Measurements from ENCODE around the gene DCDC1. TPM values are rescaled to one million over a fixed set of nuclear protein-coding genes. Genes with fewer than 3 reads are reported as not detected.

DCDC1 gene
- total and polyA plus RNA-seq, 9 of the 15 experiments (the other 6 are each of a cell fraction or from before 2014, with no cell fraction given) = 0.05 to 0.18 (median 0.08) TPM; not detected in 3

DNA sequence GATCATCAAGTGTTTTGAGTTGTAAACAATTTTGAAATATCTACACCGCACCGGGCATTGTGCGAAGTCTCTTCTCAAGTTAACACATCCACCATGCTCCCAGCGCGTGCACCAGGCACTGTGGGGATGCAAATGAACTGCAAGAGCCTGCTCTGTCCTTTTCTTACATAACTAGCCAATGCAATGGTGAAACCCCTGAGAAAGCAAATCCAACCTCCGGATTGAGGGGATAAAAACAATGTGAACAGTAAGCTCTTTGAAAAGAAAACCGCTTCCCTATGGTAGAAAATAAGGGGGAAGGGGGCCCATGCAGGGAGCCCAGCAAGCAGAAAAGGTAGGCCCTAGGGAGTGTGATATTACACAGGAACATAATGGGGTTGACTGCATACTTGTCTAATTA is 508.5 kb downstream of the DCDC1 start:
- FAIRE-seq = no peak
- WGBS (ENCODE audit: insufficient coverage, low coverage, missing lambda C conversion rate) = 1% methylated on average over 7 of the region's 7 CpGs
- CTCF ChIA-PET (ENCODE audit: low intra/inter-chr PET ratio) = no interaction called here

DNA sequence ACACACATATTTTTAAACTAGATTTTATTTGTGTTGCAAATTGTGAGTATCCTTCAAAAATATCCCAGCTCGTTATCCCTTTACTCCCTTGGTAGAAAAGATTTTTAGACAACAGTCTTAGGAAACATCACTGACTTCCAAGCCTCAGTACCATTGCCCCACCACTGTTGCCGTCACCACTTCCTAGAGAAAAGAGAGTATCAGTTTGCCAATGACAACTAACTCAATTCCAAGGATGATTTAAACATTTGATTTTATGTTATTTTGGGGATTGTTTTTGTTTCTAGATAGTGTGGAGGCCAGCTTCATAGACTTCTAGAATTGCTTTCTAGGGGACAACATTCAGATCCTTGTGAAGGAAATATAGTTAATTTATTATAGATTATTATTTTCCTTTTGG is 509.4 kb downstream of the DCDC1 start:
- no peak overlapping the region for H2AFZ ChIP-seq (ENCODE audit: low read depth, low read length)
- FAIRE-seq (no peak), ATAC-seq (no peak), DNase-seq (ENCODE audit: extremely low read depth in 1 of 4, low spot score in 3 of 4) (no peak)
- no peaks in the 10 kb centered on the region for H3K9me1 ChIP-seq (ENCODE audit: control insufficient read depth, insufficient read depth, low read length)
- in situ Hi-C loops (cut with MboI) (no loop called here), intact Hi-C loops (cut with micrococcal nuclease) (no loop called here)
- WGBS (ENCODE audit: insufficient coverage, low coverage, missing lambda C conversion rate) = 3% methylated on average over 2 of the region's 2 CpGs
- no peak overlapping the region for H3K27ac ChIP-seq (ENCODE audit: extremely low read depth, low read depth, low read length)
- CTCF ChIA-PET (ENCODE audit: low intra/inter-chr PET ratio) = no interaction called here
- no peaks in the 10 kb centered on the region for H3K4me1 ChIP-seq (replicated peaks in 1 of 2; ENCODE audit: control insufficient read depth in 2 of 2, insufficient read depth in 2 of 2, low read length in 2 of 2)
- H4K20me1 ChIP-seq (replicated peaks; ENCODE audit: control insufficient read depth, insufficient read depth, low read length) = no peaks in the 10 kb centered on the region
- H3K9ac ChIP-seq (ENCODE audit: insufficient read depth in 1 of 2, low read depth in 2 of 2, low read length in 2 of 2) = no peak overlapping the region
- no peak overlapping the region for H3K4me3 ChIP-seq
- no peaks in the 10 kb centered on the region for H3K79me2 ChIP-seq (ENCODE audit: control insufficient read depth, insufficient read depth, low read length)
- no peaks in the 10 kb centered on the region for H3K36me3 ChIP-seq (ENCODE audit: control insufficient read depth, insufficient read depth, low read length)
- no peak overlapping the region for H3K4me2 ChIP-seq (ENCODE audit: insufficient read depth, low read length)
- no peak for TF ChIP-seq KAT2B (IDR thresholded peaks at IDR 0.05; ENCODE audit: low read depth, low read length)
- no peak for TF ChIP-seq KAT8 (IDR thresholded peaks at IDR 0.05; ENCODE audit: low read depth)
- no peaks in the 10 kb centered on the region for H3K9me3 ChIP-seq (replicated peaks; ENCODE audit: control insufficient read depth, insufficient read depth, low read depth, low read length)
- BruUV-seq (replicated peaks) = no TSS peak
- POLR2A ChIA-PET = no interaction called here
- H3K27me3 ChIP-seq (ENCODE audit: control insufficient read depth in 2 of 2, insufficient read depth in 2 of 2, low read length in 2 of 2) = no peaks in the 10 kb centered on the region

More for the DNA sequence above, 508.5 kb downstream of the DCDC1 start:
- H2AFZ ChIP-seq (ENCODE audit: low read depth, low read length) = no peak overlapping the region
- H3K9ac ChIP-seq (ENCODE audit: insufficient read depth in 1 of 2, low read depth in 2 of 2, low read length in 2 of 2) = no peak overlapping the region
- H3K4me3 ChIP-seq = no peak overlapping the region
- H3K79me2 ChIP-seq (ENCODE audit: control insufficient read depth, insufficient read depth, low read length) = no peaks in the 10 kb centered on the region
- H3K4me1 ChIP-seq (replicated peaks in 1 of 2; ENCODE audit: control insufficient read depth in 2 of 2, insufficient read depth in 2 of 2, low read length in 2 of 2) = no peaks in the 10 kb centered on the region
- DNase-seq (ENCODE audit: extremely low read depth in 1 of 4, low spot score in 3 of 4) (no peak), ATAC-seq (no peak)
- H3K36me3 ChIP-seq (ENCODE audit: control insufficient read depth, insufficient read depth, low read length) = no peaks in the 10 kb centered on the region
- H3K4me2 ChIP-seq (ENCODE audit: insufficient read depth, low read length) = no peak overlapping the region
- H3K9me1 ChIP-seq (ENCODE audit: control insufficient read depth, insufficient read depth, low read length) = no peaks in the 10 kb centered on the region
- POLR2A ChIA-PET = no interaction called here
- TF ChIP-seq SRSF1 (IDR thresholded peaks at IDR 0.05; ENCODE audit: low read depth, low read length) (no peak), RB1 (IDR thresholded peaks at IDR 0.05; ENCODE audit: low read depth) (no peak)
- no peaks in the 10 kb centered on the region for H3K9me3 ChIP-seq (replicated peaks; ENCODE audit: control insufficient read depth, insufficient read depth, low read depth, low read length)
- intact Hi-C loops (cut with micrococcal nuclease) (no loop called here), in situ Hi-C loops (cut with MboI) (no loop called here)
- H3K27ac ChIP-seq (ENCODE audit: extremely low read depth, low read depth, low read length) = no peak overlapping the region
- no peaks in the 10 kb centered on the region for H4K20me1 ChIP-seq (replicated peaks; ENCODE audit: control insufficient read depth, insufficient read depth, low read length)
- H3K27me3 ChIP-seq (ENCODE audit: control insufficient read depth in 2 of 2, insufficient read depth in 2 of 2, low read length in 2 of 2) = no peaks in the 10 kb centered on the region
- no TSS peak for BruUV-seq (replicated peaks)

Measured in K562 (cell line).